ENCODE data around the gene TMEM43.

Gene TMEM43

DNA sequence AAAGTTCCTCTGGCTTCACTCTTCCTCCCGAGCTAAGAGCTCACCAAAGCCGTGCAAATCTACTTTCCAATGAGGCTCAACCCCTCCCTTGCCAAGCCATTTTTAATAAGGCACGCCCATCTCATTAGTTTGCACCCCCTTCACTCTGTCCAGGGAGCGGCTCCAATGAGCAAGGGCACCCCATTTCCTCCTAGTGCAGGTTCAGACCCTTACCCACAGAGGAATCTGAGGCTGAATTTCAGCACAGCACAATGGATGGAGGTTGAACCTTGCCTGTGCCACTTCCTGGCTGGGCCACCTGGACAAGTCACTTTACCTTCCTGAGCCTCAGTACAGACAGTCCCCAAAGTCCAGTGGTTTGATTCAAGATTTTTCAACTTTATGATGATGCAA is 28.1 kb downstream of the TMEM43 start:
- DNase-seq: no peak

DNA sequence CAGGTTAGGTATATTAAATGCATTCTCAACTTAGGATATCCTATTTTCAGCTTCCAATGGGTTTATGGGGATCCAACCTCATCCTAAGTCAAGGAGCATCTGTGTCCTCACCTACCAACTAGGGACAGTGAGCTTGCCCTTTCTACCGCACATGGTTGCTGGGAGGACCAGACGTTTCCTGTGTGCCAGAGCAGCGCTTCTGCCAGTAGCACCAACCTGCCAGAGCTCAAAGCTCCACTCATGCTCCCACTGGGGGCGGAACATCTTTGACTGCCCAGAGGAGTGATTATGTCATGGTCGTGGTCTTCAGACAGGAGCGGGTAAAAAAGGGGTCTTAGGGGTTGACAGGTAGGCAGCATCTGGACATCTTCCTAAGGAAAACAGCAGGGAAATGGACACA is 28.8 kb downstream of the TMEM43 start:
- no peak for DNase-seq

DNA sequence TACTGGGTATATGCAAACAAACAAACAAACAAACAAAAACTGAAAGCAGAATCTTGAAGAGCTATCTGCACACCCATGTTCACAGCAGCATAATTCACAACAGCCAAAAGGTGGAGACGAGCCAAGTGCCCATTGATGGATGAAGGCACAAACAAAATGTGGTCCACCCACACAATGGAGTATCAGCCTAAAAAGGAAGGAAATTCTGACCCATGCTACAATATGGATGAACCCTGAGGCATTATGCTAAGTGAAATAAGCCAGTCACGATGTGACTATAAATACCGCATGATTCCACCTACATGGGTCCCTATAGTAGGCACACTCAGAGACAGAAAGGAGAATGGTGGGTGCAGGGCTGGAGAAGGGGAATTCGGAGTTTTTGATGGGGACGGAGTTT is 29.4 kb downstream of the TMEM43 start:
- DNase-seq: no peak

DNA sequence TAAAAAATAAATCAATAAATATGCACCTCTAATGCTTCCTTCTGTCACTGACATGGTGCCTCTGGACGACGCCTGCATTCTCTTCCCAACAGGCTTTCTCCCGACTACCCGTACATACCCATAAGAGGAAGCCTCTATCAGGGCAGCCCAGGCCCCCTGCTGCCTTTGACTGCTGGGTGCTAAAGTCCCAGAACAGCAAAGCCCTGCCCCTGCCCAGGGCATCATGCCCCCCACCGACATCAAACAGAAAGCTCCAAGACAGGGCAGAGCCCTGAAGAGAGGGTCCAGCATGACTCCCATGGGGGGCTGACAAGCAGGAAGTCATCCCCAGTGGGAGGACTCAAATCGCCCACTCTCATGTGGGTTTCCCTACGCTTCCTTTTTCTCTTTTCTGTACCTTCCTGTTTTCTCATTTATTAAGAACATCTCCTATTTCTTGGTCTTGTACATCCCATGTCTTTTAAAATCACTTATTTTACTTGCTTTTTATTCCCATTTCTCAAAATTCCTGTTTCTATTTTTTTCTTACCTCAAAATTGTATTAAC is 30.1 kb downstream of the TMEM43 start:
- no peak for DNase-seq

DNA sequence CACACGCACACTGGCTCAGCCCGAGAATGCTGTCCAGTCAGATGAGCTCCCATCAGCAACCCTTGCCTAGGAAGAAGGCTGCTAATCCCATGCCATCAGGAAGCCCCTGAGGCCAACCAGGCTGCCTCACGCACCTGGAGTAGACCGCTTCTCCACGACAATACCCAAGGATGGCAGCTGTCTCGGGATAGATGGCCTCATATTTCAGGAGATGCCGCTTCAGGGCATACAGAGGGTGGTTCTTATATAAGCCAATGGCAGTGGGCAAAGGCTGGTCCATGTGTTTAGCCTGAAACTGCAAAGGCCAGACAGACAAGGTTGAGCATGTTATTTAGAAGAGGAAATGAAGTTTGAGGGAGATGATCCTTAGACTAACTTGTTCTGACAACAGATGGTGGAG is 31.3 kb downstream of the TMEM43 start:
- DNase-seq: no peak

DNA sequence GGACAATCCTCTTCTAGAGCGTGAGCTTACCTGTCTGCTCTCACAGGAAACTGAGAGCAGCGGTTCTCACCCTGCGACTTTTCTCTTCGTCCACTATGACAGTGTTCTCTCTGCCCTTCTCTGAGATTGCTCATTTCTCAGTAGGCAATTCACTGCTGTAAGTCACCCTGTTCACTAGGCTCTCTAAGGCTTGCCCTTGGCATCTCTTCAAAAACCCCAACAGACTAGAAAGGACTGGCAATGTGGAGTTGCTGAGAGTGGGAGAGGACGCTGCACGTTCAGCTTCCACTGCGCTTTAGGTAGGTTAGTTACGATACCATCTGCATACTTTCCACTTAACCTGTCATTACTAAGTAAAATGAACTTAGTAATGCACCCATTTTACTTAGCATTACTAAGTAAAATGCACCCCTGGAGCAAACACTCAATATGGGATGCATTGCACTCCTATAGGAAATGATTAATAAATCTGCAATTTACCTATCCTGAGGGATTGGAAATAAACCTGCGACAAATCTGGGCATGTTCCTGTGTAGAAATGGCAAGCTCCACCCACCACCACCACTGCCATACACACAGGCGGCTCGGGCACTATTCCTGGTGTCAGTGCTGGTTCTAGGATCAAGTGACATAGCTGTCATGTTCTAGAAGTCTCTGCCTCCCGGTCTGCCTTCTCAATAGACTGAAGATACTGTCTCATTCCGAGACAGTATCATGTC is 32.1 kb downstream of the TMEM43 start:
- DNase-seq: no peak

DNA sequence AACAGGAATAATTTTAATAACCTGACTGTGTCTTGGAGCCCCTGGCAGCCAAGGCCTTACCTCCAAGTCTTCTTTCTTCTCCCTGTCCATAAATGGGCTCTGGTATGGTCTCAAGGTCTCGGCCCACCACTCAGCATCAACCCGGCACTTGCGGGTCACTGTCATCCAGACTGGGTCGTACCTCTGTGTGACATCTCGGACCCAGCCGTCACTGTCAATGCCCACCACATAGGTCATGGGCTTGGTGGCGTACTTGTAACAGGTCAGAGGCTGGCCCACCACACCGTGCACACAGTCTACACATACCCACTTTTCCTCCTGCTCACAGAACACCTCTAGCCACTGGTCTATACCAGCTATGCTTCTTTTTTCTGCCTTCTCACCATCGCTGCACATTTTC is 33.1 kb downstream of the TMEM43 start:
- DNase-seq: no peak

DNA sequence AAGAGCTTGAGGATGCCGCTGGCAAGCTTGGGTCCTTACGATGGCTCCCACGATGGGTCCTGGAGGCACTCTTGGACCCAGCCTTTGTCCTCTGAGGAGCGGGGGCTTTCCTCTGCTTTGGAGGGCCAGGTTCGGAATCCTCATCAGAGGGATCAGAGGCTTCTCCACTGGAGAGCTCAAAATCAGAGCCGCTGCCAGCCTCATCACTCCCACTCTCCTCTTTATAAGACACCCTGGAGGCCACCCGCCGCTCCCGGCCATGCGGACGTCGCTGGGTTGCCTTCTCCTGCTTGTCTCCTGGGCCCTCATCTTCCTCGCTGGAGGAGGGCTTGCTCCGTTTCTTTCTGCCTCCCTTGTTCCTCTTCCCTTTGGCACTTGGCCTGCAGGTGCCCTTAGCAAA is 33.5 kb downstream of the TMEM43 start:
- no peak for DNase-seq

DNA sequence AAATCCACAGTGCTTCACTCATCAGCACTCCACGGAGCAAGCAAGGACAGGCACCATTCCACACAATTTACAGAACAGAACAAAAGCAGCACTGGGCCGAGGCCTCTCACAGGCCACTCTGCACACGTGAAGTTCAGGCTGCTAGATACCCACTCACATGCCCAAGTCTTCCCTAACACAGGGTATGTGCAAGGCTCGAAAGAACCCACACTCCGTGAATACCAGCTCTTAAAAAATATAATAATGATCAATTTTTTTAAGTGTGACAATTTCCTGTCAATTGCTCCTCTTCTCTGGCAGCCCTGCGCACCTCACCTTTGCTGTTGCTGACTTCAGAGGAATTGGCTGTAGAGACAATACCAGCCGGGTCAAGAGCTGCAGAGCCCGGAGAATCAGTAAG is 34.6 kb downstream of the TMEM43 start:
- DNase-seq: no peak

DNA sequence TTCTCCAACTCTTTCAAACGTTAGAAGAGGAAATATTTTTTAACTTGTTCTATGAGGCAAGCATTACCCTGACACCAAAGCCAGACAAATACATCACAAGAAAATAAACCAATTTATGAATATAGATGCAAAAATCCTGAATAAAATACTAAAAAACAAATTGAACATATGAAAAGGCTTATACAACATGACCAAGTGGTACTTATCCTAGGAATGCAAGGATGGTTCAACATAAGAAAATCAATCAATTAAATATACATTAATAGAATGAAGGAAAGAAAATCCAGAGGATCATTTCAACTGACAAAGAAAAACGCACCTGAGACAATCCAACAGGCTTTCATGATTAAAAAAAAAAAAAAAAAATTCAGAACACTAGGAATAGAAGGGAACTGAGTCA is 36.4 kb downstream of the TMEM43 start:
- no peak for DNase-seq

DNA sequence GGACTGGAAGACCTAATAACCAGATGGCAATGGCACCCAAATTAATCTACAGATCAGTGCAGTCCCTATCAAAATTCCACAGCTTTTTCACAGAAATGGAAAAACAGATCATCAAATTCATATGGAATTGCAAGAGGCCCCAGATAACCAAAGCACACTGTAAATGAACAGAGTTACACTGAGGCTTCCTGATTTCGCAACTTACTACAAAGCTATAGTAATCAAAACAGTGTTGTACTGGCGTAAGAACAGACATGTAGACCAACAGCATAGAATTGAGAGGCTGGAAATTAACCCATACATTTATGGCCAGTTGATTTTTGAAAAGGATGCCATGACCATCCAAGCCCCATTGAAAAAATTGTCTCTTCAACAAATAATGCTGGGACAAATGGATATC is 37.3 kb downstream of the TMEM43 start:
- DNase-seq: no peak

DNA sequence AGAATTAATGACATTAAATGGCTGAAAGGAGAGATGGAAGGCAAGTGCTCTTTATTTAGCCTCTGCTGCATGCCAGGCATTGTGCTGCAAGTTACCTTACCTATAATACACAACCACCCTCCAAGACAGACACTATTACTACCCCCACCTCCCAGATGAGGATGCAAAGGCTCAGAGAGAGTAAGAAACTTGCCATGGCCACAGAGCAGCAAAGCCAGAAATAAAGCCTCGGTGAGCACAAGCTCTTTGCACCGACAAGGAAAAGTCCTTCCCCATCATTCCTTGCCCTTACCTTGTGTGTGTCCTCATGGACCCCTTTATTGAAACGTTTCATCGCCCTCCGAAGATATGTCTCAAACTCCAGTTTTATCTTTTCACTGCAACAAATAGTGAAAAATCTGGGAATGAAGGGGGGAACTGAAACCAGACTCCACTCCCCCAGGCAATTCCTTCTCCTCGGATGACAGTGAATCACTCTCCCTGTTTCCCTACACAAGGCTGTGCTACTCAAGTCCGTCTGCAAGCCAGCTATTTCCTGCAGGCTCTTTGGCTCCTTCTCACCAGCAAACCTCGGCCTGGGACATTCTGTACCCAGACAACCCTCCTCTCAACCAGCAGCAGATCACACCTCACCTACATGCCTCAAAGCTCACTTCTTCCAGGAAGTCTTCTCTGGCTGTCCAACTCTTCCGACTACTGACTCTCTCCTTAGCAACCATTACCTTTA is 42.2 kb downstream of the TMEM43 start:
- DNase-seq: no peak

DNA sequence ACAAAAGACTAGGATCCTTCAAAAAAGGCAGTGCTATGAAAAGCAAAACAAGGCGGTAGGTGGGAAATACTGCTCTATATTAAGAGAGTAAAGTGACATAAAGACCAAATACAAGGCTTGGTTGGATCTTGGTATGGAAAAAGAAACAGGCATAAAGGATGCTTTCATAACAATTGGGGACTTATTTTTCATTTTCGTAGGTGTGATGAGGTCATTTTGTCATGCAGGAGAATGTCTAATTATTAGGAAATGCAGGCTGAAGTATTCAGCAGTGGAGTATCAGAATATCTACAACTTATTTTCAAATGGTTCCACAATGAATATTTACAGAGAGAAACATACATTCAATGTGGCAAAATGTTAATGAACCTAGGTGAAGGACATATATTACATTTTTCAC is 44.6 kb downstream of the TMEM43 start:
- no peak for DNase-seq

DNA sequence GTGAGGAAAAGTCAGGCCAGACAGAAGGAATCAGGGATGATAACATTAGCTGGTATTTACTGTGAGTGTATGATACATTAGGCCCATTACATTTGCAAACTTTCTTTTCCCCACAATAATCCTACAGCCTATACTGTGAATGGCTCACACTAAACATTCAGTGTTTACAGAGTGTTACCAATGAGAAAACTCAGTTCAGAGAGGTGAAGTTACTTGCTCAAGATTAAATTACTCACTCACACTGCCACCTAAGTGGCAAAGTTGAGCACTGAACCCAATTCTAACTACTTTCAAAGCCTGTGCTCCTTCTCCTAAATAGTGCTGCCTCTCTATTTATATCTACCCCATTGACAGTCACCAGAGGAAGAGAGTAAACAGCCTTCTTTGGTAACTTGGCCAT is 45.0 kb downstream of the TMEM43 start:
- no peak for DNase-seq

DNA sequence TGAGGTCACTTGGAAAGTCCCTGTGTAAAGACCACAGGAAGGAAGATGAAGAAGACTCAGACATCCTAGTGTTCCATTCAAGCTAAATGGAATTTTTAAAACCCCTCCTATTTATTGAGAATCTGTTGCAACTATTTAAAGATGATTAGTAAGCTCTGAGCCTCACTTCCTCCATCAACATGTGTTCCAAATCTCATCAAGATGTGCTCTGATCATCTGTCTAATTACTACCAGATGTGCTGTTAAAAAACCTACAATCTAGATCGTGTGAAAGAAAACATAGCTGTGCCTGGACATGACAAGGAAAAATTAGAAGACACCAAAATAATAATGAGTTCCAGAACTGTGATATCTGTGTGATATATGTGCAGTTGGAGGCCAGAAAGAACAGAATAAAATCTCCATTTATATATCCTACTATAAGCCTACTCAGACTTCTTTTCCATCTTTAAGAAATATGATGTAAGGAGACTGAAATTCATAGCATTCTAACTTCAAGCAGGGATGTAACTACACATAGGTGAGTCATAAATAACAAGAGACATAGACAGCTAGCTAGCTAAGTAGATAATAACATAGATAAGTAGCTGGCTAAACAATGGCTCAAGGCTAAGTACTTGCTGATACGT is 45.8 kb downstream of the TMEM43 start:
- no peak for DNase-seq

DNA sequence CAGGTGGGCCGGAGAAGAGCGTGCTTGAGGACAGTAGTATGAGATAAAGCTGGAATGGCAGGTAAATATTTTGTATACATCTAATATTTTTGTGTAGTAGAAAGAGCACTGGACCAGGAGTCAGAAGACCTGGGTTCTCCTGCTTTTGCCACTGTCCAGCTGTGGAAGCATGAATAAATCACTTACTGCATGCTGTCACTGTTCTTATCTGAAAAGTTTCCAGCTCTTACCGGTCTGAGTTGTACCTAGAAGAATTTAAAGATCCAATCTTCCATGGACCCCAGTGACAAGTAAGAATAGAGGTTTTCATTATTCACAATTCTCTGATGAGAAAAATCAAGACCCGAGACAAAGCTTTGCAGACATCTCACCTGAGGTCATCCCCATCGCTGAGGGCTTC is 47.6 kb downstream of the TMEM43 start:
- DNase-seq: no peak

DNA sequence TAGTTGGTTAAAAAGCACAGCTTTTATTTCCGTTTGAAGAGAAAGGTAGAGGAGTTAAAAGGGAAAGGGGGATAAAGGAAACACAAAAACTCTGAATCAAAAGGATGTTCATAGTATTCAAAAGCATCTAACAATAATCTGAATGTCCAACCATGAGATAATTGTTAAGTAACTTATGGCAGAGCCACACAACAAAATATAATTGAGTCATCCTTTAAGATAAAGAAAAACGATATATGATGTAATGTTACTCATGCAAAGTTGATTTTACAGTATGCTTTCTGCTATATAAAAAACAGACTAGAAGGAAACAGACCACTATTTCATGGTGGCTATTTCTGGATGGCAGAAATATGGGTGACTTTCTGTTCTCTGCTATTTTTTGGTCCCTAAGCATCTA is 49.6 kb downstream of the TMEM43 start:
- no peak for DNase-seq

DNA sequence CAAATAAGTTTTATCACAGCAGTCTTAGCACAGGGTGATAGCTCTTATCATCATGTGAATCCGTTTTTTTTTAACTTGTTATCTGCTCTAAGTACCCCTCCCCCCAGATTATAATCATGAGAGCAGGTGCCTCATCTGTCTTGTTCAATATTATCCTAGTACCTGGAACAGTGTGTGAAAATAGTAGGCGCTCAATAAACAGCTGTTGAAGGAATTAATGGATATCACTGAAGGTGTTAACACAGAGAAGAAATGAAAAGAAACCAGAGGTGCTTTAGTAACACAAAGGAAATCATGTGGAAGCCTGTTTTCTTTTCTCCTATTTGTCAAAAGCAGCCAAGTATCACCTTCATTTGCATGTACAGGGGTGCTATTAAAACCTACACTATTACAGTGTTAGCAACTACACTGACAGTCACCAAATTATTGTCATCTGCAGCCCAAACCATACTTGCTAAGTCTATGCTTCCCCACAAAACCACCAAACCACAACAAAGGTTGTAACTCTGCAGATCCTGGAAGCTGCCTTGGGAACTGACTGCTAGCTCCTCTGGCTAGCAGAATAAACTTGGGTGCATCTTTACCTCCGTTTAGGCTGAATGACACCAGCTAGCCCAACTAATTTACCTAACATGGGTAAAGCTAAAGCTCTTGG is 50.7 kb downstream of the TMEM43 start:
- no peak for DNase-seq

DNA sequence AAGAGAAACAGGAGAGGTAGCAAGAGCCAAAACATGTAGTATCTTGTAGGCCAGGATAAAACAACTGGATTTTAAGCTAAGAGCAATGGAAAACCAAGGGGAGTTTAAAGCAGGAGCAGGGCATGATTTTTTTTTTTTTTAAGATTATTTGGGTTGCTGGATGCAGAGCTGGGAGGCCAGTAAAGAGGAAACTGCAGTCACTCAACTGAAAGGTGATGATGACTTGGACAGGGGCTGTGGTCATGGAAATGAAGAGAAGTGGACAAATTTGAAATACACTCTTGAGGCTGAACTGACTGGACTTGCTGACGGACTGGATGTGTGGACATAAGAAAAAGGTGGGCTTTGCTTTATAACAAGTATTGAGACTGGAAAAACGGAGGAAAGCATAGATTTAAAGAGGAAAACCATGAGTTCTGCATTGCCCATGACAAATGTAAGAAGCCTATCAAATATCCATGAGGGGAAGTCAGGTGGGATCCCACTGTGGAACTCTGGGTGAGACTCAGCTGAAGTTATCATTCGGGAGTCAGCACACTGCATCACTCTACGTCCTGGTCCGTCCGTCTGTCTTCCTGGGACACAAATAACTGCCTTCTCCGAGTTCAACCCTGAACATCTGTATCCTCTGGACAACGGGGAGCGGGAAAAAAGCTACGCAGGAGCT is 52.9 kb downstream of the TMEM43 start:
- DNase-seq: no peak

DNA sequence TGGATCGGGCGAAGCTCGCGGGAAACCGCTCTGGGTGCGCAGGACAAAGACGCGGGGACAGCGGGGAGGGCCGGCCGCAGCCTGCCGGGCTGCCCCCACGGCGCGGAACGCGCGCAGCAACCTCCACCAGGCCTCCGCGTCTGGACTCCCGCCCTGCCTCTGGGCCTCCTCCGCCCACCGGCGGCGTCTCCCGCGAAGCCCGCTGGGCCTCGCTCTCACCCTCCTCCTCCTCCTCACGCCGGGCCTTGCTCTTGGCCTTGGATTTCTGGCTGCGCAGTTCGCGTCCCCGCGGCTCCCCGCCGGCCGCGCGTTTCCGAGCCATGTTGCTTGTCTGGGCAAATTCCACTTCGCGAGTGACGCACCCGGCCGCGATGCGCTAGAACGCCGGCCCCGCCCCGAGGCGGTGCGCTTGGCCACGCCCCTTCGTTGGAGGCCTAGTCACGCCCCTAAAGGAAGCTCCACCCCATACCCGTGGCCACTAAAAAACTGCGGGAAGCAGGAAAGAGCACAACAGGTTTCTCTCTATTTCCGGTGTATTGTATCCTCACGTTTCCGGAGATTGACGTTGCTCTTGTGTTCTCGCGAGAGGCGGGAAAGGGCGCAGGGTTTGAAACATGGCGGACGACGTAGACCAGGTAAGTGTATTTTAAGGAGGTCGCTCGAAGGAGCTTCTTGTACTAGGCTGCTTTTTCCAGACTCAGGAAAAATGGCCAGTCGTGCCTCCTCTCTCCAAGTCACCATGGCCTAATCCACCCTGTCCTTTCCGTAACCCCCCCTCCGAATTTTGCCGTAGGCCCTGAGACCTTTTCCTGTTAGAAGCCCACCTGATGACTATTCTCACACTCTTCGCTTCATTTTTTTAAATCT is 53.6 kb downstream of the TMEM43 start, which contains the start of the genes LSM3 and XPC:
Gene LSM3 (plus strand): TSS at position 571 of the 867 bp plus-strand sequence. CDS start 44 bp downstream, at position 615.
Gene XPC (minus strand): TSS at position 355 of the 867 bp plus-strand sequence. CDS start 33 bp downstream, at position 322.
- DNase-seq: peak; percentile 99

DNA sequence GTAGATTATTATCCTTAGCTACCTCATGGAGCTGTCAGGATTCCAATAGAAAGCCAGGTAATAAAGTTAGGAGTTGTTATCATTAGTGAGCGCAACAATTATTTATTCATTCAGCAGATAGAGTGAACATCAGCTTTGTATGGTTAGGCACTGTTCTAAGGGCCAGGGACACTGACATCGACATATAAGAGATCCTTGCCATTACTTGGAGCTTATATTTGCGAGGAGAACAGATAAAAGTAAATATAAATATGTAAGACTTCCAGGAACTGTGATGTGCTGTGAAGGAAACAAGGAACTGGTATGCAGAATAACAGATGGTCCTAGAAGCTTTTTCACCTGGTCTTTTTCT is 54.2 kb downstream of the TMEM43 start:
- DNase-seq: no peak

DNA sequence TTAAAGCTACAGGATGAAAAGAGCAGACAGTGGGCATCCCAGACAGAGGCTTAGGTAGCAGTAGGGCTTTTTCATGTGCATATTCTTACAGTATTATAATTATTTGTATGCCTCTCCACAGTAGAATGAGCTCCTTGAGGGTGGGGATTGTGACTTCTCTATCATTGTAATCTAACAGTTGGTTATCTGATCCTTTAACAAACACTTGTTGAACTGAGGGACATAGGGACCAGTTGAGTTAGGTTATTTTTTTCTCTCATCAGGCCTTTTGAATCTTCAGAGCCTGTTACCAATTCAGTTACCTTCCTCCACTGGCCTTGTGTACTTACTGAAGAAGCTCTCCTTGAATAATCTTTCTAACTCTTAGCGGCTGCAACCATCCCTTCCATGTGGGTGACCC is 54.9 kb downstream of the TMEM43 start:
- DNase-seq: no peak

Measured in retina (tissue), 1 donor.